ELR (cell line): Measurements from ENCODE around the gene PLCL1.

Experiments
- DNase-seq: peaks from one replicate; pipeline ENCODE4 v3.0.0-alpha.2; 2015; ENCODE audit warnings: low read depth

Gene PLCL1

GRCh38 chr2:198060277-198060676 lies 255.9 kb downstream of the PLCL1 start:
- no peak for DNase-seq

DNA sequence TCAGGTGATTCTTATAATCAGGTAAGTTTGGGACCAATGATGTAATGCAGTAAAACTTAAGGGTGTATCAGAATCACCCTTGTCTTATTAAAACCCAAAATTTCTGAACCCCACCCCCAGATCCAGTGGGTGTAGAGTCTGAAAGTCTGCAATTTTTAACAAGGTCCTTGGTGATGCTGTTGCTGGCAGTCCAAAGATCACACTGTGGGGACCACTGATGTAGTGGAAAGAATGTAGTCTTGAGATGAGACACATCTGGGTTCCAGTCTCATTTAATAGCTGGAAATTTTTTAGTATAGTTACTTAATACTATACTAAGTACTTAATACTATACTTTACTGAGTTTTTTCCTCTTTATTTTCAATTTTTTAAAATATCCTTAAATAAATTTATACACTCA lies 258.4 kb downstream of the PLCL1 start:
- DNase-seq: no peak

- DNase-seq: no peak
Measured at GRCh38 chr2:198063242-198063641, 258.8 kb downstream of the PLCL1 start.

DNA sequence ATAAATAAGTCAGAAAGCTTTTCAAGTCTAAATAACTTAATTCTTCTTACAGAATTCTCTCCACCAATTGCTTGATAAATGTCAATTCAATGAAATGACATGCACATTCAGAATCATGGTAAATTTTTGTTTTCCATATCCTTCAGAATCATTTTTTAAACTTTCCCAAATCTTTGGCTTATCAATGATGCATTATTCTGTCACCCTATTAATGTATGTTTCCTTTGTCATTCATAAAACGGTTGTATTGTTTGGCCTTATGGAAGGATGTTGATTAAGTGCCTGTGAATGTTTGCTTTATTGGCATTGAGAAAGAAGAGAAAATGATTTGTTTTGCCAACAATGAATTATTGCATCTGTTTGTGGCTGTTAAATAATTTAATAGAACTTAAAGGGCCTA lies 260.9 kb downstream of the PLCL1 start:
- no peak for DNase-seq

DNA sequence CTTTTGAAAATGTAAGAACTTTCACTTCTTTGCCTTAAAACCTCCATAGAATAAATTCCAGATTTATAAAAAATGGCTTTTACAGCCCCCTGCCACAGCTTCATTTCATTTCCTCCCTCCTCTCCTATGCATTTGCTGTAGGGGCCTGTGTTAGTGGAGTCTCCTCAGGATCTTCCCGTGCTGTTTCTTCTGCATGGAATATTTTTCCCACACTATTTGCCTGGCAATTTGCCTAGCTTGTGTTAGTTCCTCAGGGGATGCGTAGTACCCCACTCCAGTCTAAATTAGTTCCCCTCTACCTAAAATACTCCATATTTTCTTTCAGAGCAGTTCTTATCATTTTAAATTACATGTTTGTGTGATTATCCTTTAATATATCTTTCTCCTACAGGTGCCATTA lies 262.2 kb downstream of the PLCL1 start:
- no peak for DNase-seq

GRCh38 chr2:198072655-198073054 lies 268.3 kb downstream of the PLCL1 start:
- no peak for DNase-seq

DNA sequence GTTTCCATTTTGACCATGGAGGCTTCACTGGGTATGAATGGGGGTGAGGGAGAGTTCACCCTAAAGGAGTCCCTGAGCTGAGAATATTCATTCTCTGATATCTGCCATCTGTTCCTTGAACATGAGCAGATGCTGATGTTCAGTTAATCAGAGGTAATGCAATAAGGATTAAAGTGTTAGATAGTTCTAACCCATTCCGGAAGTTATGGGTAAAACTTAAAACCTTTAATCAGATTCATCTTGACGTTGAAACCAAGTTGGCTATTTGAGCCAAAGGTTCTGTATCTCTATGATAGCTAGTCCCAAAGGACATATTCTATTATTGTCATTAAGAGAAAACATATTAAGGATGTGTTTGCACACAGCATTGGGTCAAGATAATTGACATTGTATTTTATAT lies 268.9 kb downstream of the PLCL1 start:
- DNase-seq: no peak

- no peak for DNase-seq
Measured at GRCh38 chr2:198077477-198077876, 273.1 kb downstream of the PLCL1 start.

DNA sequence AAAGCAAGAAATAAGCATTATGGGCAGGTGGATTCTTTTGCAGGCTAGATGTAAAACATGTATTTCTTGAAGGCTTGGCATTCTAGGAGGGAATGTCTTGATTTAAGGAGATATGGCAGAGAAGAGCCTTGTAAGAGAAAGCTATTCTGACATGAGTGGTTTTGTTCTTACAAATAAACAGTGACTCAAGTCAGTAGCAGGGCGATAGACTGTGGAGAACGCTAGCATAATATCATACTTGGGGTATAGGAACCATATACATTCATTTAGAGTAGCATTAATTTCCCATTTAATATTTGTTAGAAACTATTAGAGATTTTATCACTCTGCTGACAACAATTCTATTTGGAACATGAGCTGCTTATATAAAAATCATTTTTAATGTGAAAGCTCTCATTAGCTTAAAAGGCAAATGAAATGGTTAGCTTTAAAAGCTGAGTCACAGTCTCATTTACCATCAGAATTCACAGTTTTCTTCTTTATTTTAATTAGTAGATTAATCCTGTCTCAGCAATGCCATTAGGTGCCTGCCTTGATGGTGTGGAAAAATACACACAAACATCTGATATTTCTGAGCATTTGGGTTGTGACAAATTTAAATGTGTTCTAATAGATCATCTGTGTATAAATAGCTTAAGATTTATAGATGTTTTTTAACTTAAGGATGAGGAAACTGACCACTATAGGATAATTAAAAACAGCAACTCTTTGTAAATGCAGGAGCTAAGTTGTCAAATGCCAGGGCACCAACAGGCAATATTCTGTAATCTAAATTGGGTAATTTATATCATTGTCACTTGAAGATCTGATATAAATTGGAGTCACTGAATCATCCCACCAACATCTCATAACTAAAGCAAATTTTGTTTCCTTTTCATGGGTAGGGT lies 276.7 kb downstream of the PLCL1 start:
- DNase-seq: no peak

DNA sequence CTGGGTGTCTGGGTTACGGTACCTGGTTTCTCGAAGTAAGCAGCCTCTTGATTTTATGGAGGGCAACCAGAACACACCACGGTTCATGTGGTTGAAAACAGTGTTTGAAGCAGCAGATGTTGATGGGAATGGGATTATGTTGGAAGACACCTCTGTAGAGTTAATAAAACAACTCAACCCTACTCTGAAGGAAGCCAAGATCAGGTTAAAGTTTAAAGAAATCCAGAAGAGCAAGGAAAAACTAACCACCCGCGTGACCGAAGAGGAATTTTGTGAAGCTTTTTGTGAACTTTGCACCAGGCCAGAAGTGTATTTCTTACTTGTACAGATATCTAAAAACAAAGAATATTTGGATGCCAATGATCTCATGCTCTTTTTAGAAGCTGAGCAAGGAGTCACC lies 279.8 kb downstream of the PLCL1 start:
- no peak for DNase-seq

GRCh38 chr2:198096002-198096401 lies 291.6 kb downstream of the PLCL1 start:
- DNase-seq: no peak

- DNase-seq: no peak
Measured at GRCh38 chr2:198096965-198097364, 292.6 kb downstream of the PLCL1 start.

DNA sequence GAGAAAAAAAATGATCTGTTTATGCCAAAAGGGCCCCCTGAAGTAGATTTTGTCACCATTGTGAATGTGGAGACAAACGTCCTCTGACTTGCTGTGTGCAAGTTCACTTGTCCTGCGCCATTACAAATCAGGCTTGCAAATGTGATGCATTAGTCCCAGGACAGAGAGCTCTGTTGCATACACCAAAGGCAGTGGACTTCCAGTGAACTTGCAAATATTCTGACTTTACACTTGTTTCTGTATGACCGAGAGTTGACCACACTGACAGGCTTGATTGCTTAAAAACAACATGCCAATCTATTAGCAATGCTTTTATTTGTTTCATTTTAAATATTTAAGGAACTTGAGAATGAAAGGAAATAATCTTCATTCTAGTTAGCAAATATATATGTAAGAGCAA lies 293.2 kb downstream of the PLCL1 start:
- DNase-seq: no peak

DNA sequence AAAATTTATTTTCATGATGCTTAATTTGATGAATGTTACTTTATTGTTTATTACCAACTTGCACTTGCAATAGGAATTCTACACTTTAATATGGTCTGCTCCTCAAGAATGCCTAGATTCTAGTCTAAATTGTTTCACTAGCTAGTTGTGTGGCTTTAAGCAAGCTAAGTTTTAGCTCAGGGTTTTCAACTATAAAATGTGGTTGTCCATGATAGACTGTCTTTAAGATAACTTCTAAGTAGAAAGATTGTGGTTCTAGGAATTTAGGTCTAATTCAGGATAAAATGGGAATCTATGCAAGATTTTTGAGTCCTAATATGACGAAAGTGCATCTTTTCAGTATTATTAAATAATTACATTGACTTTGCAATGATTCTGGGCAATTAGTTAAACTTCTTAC lies 294.0 kb downstream of the PLCL1 start:
- DNase-seq: no peak

DNA sequence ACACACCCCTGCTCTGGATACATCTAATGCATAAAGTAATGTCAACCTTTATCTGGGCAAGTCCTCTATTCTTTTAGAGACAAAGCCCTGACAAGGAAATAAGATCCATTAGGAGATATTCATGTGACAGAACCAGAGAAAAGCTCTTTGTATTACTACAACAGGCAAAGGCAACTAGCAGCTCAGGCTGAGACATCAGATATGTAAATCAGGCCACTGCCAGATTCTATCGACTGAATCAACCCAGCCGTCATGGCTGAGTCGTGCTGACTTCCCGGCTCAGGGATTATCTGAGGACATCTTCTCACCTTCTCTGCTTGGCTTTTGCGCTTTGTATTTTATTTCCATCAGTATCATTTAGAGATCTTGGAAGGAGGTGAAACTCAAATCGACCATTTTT lies 294.5 kb downstream of the PLCL1 start:
- DNase-seq: peak; percentile 26

DNA sequence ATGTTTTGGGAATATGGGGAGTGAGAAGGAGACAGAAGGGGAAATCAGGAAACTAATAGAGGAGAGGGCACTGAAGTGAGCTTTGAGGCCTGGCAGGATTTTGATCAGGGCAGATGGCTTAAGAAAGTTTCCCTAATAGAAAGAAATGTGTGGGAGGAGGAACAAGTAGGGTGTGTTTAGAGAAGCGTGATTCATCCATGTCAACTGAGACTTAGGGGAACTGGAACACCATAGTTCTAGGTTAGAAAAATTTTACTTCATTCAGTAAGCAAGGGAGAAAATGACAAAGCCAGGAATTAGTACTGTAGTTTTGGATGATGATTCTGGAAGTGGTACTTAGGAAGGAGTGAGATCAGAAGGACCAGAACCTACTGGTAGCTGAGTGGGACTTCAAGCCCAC lies 296.0 kb downstream of the PLCL1 start:
- DNase-seq: peak; percentile 1

- DNase-seq: no peak
Measured at GRCh38 chr2:198101688-198102087, 297.3 kb downstream of the PLCL1 start.

DNA sequence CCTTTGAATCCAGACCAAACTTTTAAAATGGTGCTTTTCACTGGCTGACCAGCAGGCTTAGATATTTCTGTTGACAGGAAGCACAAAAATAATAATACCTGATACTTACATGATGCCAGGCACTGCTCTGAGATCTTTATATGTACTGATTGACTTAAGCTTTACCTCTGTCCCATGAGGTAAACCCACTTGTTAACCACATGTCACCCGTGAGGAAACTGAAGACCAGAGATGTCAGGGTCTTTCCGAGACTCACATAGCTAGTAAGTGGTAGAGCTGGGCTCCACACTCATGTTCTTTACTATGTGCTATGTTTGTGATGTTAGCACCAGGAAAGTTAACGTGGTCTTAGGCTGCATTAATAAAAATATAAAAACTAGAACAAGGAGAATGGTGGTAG lies 297.7 kb downstream of the PLCL1 start:
- DNase-seq: no peak

DNA sequence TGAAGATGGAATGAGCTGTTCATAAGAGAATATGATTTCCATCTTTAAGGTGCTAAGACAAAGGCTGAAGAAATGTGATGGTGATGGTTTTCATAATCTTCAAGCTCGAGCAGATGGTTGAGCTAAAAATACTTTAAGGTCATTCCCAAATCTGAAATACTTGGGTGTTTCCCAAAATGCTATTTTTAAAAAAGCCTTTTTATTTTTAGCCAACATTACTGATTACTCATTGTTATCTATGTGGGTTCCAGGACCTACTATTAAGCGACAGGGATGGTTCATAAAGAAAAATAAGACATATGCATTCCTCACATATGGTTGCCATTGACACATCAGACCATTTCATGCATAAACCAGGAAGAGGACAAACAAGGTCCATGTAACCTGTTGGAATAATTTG lies 298.5 kb downstream of the PLCL1 start:
- DNase-seq: no peak

DNA sequence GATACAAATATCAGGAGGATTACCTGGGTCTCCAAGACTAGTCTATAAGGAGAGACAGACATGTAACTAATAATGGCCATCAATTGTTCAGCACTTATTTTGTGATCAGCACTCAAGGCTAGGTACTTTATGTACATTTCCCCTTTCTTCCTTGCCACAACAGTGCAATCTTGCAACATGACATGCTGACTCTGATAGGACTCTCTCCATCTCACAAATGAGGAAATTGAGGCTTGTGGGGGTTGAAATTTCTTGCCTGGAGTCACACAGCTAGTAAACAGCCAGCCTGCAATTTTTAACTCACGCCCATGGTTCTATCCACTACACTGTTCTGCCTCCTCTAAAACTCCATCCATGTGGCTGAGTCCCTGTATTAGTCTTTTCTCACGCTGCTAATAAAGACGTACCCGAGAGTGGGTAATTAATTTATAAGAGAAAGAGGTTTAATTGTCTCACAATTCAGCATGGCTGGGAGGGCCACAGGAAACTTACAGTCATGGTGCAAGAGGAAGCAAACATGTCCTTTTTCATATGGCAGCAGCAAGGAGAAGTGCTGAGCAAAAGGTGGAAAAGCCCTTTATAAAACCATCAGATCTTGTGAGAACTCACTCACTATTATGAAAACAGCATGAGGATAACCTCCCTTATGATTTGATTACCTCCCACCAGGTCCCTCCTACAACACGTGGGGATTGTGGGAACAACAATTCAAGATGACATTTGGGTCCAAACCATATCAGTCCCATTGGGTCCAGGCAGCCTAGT lies 302.4 kb downstream of the PLCL1 start:
- no peak for DNase-seq

GRCh38 chr2:198113316-198113715 lies 308.9 kb downstream of the PLCL1 start:
- no peak for DNase-seq

GRCh38 chr2:198114064-198114463 lies 309.7 kb downstream of the PLCL1 start:
- no peak for DNase-seq

DNA sequence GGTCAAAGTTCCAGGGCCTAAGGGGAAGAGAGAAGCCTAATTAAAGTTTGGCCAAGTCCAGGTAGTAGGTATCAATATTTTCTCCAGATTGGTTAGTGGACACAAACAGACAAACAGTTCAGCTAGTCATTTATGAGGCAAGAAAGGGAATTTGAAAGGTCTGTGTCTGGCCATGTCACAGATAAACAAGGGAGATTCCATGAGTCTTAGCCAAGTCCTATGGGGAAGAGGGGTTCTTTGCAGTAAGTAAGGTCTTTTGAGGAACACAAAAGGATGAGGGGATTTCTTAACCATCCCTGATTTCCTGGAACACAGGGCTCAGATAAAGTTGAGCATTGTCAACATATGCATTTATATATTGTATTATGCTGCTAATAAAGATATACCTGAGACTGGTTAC lies 310.8 kb downstream of the PLCL1 start:
- no peak for DNase-seq

DNA sequence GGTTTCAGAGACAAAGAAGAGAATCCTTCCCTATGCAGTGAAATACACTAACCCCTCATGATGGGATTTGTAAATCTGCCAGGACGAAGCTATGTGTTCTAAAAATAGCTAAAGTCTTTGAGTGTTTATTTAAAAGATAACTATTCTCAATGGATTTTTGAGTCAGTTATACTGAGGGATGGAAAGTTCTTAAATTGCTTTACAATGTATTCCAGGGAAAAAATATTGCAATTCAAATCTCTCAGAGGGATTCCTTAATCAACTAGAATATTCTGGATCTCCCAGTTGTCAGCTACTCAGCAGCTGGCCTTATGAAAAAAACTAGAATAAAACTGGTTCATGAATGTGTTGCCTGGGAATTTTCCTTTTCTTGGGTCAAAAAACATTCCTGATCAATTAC lies 312.4 kb downstream of the PLCL1 start:
- DNase-seq: no peak
